NCI-H128 (cell line): ENCODE results near the gene SLC30A7.

Experiments used
- DNase-seq: peaks from one replicate; lab custom pipeline; 2025; ENCODE audit not compliant: unreplicated experiment; lab: John Stamatoyannopoulos, UW

Gene SLC30A7

DNA sequence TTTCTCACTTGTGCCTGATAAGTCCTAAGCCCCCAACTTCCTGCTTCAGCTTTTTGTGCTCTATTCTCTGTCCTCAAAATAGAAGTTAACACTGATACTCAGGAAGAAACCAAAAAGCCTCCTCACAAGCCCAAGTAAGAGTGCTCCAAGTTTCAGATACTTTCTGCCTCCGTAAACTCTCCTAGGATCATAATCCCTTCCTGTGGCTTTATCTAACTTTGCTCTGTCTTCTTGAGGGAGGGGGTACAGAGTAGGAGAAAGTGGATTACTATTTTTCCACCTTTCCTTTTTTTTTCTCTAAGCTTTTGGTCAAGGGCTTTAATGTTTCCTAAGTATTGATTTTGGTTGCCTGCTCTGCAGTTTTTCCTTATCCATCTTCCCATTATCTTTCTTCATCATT is 75.1 kb downstream of the SLC30A7 start:
- no peak for DNase-seq

DNA sequence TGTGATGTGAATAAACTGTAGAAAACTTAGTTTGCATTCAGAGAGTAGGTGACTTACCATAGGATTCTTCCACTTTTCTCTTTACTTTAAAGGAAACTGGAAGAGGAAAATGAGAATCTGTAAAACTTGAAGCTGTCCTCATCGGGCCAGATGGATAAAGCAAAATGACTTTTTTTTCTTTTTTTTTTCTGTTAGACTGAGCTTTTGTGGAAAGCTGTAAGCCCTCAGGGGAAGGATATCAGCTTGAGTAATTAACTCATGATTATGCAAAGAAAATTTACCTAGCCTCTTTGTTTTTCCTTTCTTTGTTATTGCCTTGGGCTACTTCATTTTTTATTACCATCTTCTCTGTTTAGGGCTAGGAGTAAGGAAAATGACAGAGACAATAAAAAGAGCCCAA is 76.3 kb downstream of the SLC30A7 start:
- DNase-seq = no peak

DNA sequence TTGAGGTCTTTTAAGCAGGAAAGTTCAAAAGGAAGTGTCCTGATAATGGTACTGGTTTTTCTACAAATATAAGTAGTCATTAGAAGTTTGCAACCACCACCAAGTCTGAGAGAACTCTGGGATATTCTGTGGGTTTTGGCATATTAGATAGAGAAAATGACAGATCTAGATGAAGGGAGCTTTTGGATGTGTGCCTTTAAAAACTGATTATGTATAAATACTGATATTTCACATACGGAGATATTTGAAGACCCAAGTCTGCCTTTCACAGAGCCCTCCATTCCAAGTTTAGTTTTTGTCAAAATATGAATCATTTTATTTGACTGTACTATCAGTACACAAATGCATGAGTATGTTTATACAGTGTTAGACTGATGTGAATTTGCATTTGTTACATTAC is 81.0 kb downstream of the SLC30A7 start:
- no peak for DNase-seq

DNA sequence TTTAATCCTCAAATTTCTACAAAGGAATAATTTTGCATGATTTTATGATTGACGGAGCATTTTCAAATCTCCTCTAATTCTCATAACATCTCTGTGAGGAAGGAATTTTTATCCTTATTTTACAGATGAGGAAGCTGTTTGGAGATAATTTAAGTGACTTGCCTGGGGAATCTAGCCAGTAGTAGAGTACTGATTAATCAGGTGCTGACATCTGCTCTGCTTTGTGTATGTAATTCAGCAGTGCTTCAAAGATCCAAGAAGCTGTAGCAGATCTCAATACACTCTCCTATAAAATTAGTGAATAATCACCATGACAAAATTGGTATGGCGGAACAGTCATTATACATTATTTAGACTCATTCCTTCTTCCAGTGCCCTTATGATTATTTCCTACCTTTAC is 83.7 kb downstream of the SLC30A7 start:
- DNase-seq = no peak

DNA sequence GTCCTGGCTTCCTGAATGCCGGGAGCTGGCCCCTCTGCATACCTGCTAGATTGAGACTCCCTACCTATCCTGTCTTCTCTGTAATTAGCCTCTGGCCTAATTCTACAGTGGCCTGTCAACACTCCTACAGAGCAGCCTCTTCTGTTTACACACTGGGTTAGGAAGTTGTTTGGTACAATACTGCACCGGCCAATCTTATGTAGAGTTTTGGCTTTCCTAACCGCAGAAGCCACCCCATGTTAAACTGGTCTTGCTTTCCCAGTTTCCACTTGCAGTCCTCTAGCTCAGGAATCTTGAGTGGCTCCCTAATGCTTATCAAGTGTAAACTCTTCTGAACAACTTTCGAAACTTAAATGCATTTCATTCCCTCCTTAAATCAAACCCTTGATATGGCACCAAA is 86.9 kb downstream of the SLC30A7 start:
- no peak for DNase-seq

DNA sequence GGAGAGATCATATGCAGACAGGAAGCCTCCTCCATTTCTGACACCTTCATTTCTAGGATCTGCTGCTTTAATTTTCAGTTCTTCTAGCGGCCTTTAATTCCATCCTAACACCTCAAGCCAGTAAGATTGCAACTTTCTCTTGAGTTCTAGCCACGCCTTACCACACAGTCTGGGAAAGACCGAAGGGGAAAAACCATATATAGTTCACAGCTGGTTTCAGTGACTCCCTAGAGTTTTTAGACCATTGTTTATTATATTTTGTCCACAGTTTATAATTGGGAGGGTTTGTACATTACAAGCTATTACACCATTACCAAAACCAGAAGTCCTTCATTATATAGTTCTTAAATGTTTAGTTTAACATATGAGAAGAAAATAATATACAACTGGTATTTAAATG is 92.2 kb downstream of the SLC30A7 start:
- no peak for DNase-seq

DNA sequence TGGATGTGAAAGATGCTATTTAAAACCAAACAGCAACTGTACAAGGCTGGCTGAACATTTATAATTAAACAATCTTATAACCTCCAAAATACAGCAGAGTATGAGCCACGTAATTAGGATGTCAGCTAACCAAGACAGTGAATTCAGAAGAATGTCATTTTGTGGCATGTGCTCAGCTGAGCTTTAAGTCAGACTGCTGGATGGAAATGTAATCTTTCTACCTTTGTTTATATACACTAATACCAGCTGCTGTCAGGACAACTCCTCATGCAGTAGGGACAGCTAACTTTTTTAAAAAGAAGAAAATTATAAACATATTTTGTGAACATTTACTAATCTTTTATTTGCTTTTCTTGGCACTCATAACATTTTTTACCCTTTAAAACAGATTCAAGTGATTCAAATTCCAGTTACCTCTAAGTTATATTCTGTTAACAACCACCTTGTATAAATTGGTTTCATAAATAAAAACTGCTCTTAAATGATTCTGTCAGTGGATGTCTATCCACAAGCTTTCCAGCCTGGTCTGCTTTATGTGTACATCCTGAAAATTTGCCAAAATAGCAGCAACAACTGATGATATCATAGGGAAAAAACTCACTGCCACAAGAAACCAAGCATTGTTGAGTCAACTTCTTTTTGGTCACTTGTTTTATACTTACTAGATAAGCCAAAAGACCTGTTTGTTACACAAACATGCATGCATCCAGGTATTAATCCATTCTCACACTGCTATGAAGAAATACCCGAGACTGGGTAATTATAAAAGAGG is 93.6 kb downstream of the SLC30A7 start:
- no peak for DNase-seq

DNA sequence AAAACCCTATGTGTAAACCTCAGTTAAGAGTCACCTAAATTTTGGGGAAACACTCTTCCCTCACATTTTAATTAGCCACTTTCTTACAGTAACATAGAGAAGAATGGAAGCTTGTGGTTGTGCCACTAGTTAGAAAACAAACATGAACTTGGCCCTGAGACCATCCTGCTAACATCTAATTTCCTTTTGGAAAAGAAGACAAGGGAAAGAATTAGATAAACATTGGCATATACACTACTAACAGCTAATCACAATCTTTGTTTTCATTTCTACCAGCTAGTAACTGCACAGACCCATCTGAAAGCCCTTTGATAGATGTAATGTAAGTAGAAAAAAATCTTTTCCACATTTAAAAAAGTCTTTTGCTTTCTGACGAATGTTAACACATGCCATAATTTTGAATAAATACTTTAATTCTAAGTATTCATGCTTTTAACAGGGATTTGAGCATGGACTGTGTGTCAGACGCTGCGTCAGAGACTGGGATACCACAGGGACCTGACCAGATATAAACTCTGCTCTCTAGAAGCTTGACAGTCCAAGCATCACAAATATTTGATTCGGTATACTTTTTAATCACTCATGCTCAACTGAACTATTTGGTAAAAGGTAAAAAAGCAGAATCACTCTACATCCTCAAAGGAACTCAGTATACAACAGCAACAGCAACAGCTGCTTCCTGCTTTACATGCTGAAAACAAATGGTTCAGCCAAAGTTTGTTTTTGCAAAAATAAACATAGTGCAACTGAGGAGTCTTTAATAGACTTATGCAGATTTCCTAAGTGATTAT is 99.5 kb downstream of the SLC30A7 start:
- DNase-seq = no peak

DNA sequence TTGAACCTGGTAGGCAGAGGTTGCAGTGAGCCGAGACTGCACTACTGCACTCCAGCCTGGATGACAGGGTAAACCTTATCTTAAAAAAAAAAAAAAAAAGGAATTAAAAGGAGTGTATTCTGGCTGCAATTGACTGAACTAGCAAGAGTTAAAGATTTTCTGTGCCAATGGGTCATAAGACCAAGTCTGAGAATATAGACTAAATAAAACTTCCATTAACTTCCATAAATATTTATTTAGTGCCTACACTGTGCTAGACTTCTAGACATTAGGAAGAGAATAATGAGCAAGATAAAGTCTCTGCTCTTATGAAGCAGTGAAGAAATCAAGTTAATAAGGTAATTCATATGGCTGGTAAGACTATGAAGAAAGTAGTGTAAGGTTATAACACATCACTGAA is 102.5 kb downstream of the SLC30A7 start:
- no peak for DNase-seq

DNA sequence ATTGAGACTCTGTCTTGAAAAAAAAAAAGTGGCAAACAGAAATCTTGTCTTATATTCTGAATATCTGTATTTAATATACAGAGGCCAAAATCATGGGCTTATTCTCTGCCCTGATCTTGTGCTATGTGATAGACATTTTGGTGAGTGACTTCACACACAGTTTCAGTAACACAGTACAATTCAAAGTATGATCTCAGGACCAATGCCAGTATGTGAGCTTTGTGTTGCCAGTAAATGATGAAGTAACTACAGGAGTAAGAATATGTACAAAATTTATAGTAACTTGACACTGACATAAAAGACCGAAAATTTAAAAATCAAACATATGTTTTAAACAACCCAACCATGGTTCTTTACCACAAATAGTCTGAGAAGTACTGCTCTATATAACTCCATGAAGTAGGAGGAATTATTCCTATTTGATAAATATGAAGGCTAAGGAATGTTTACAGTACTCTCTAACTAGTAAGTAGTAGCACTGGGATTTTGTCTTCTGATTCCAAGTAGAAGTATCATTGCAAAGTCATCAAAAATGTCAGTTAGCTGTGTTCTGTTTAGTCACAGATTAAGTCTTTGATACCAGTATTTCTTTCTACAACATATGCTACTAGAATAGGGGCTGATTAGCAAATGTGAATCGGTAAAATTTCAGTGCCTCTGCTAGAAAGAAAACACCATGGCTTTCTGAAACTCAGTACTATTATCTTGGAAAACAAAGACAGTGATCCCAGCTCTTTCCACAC is 104.4 kb downstream of the SLC30A7 start:
- no peak for DNase-seq

DNA sequence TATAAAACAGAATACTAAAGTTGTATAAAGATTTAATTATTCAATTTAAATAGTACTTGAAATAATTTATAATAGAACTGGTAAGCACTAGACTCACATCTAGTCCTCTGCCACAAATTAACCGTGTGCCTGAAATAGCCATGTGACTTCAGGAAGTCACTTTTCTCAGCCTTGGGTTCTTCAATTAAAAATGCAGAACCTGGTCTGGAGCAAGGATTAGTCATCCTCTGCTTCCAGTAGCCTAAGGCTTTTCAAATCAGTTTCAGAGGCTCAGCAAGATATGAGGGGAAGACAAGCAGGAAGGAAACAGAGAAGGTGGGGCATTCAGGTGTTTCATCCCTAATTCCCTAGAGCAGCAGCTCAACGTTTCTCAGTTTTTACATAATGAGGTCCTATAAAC is 106.7 kb downstream of the SLC30A7 start:
- no peak for DNase-seq

DNA sequence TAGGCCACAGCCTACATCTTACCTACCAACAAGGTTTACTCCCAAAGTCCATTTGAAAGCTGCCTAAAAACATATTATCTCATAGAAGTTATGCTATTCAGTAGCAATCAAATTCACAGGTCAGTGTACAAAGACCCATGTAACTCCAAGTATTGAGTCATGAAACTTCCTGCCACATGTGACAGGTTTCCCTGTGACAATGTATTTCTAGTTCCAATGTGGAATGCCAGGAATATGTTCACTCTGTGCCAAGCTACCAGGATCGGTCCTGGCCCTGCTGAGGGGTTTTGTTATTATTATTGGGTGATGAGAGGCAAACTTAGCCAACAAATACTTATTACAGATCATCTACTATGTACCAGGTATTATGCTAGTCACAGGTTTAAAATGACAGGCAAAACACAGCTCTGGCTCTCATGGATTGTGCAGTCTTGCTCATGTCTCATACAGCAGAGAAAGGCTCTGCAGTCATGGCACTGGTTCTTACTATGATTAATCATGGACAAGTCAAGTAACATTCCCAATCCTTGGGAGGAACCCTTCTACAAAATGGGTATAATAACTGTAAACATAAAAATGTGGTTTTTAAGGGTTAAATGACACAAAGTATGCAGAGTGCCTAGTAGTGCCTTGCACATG is 107.2 kb downstream of the SLC30A7 start:
- no peak for DNase-seq

DNA sequence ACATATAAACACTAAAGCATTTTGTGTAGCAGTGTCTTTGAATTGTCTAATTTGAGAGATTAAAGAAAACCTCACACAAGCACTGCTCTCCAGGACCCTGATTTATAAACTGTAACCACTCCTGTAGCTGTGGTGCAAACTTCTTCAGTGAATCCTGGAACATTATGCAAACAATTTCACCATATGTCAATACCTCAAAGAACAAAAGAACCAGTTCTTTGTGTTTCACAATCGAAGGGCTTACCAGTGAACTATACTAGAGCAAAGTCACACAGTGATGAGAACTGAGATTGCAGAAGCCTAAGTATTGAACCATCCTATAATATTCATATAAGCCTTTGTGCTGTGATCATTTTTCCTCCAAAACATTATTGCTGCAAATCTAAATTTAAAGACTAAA is 108.2 kb downstream of the SLC30A7 start:
- DNase-seq = no peak

DNA sequence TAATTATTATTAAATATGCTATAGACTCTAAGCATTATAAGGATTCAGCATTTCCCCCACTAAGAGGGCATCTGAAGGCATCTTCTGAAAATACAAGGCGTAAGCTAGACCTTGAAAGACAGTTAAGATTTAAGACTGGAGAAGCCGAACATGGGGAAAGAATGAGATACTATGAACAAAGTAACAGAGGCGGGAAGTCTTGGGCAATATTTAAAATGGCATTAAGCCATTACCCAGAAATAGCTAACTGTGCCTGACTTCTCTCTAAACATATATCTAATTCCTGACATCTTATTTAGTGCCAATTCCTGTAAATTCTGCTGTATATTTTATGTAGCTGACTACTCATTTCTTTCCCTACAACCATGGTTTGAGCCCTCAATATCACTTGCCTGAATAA is 108.8 kb downstream of the SLC30A7 start:
- DNase-seq = no peak

DNA sequence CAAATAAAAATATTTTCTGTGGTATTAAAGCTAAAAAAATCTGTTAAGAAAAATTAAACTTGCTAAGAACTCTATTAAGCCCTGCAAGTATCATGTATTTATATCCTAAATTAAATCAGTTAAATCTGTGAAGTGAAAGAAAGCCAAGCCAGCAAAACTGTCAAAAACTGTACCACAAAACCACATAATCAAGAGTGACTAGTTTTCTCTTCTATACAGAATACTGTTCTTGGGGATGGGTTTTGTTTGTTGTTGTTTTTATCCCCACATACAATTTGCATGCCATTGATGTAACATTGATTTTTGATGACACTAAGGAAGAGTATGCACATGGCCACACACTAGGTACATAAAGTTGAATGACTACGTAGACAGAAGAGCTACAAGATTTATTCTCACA is 109.3 kb downstream of the SLC30A7 start:
- no peak for DNase-seq

DNA sequence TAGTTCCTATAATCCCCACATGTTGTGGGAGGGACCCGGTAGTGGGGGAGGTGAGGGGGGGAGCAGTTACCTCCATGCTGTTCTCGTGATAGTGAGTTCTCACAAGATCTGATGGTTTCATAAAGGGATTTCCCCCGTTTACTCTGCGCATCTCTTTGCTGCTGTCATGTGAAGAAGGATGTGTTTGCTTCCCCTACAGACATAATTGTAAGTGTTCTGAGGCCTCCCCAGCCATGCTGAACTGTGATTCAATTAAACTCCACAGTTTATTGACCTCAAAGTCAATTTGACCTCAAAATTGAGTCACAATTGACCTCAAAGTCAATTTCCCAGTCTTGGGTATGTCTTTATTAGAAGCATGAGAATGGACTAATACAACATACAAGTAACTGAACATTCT is 110.0 kb downstream of the SLC30A7 start:
- no peak for DNase-seq

DNA sequence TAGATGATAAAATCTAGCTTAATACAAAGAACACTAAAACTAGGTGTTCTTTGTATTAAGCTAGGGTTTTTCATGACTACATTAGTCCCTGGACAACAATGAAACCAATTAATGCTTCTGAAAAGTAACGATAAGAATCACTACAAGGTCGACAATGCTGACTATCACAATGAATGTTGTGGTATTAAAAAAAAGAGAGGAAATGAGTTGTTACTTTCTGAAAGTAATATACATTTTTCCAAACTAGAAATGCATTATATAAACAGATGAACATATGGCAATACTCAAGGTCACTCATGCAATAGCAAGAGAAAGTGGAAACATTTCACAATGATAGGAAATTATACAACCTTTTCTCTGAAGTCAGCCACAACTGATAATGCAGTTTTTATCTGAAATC is 110.7 kb downstream of the SLC30A7 start:
- DNase-seq = no peak

DNA sequence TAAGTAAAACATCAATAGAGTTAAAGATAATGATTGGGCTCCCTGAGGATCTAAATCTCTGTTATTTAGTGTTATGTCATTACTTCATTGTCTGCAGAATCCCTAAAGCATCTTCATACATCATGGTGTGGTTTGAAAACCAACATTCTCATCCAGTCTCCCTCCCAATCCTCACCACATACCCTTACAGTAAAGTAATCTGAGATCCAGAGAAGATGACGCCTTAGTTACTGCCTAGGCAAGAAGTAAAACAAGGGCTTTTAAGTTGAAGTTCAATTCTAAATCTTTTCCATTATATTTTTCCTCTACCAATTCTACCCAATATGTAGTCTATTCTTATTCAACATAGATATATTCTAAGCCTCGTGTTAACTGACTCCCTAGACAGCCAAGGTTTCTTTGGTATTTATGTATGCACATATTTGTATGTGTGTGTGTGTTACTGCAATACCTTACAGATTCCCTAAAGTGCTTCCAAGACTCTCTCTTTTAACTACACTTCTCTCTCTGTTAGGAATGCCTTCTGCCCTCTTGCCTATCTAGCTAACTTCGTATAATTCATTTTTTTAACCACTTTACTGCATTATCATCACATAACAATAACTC is 112.4 kb downstream of the SLC30A7 start:
- no peak for DNase-seq

DNA sequence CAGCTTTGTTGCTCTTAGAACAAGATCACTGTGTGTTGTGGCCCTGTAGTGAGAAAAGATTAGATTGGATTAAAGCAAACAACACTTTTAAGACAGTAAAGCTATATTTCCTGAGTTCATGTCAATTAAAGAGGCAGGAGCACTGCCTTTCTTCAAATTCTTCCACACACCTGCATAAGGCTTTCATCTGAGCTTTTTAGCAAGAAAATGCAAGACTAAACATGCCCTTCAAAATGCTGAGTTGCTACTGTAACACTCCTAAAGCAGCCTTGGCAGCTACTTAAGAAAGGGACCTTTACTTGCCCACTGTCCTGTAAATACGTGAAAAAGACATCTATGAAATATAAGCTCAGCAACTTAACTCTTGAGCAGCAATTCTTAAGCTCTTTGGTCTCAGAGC is 117.9 kb downstream of the SLC30A7 start:
- no peak for DNase-seq

DNA sequence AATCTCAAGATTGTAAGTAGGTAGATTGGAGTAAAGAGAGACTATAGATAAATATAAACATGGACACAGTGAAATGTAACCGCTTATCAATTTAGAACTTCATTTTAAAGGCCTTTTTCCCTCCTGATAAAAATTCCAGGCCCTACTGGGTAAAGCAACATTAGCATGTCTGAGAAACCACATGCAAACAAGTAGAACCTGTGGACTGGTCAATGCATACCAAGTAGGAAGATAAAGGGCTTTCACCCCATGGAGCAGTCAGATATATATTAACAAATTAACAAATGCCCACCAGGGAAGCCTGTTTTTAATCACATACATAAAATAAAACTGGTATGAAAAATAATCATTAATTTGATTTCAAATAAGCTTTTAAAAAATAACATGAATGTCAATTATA is 121.6 kb downstream of the SLC30A7 start:
- no peak for DNase-seq

DNA sequence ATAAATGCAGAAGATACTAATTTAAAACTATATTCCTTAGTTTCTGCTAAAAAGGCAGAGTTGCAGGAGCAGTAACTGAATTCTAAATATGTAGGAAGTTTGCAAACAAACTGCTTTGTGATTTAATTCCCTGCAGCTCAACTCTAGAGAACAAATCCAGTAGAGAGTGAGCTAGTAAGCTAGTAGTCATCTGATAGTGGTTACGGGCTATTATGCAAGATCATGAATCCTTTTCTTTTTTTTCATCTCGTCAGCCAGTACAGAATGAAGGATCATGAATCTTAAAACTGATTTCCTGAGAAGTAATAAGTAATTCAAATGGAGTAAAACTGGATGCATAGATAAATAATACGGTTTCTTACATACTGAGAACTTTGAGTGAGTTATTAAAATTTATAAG is 126.4 kb downstream of the SLC30A7 start:
- no peak for DNase-seq
